Panc1 (cell line): ENCODE measurements around the gene RNF8. TPM values are rescaled to one million over a fixed set of nuclear protein-coding genes. Genes with fewer than 3 reads are reported as not detected.

Source experiments
- ATAC-seq: fragments of 200-7000 bp; cut with Tn5 transposase; 2 replicates; pipeline ENCODE4 v1.9.1; 2020; ENCODE audit warnings: mild to moderate bottlenecking, moderate library complexity
- BruUV-seq: library from RNA; stranded (reverse); fragments of 400-500 nt; replicated peaks from 2 replicates; lab custom pipeline; 2021; lab: Mats Ljungman, UMichigan
- CTCF ChIA-PET: fragments of 300-600 bp; sonication (Branson Sonifier 250); formaldehyde crosslinking; loops from one replicate; lab custom pipeline; 2022; ENCODE audit warnings: antibody characterized with exemption; lab: Charles Lee
- POLR2A ChIA-PET: fragments of 300-600 bp; sonication (Branson Sonifier 250); formaldehyde crosslinking; loops from one replicate; lab custom pipeline; 2022; ENCODE audit warnings: antibody characterized with exemption; lab: Charles Lee
- DNase-seq: peaks from one replicate; pipeline ENCODE4 v3.0.0-alpha.2; 2010; ENCODE audit warnings: low read depth, low spot score
- H3K27ac ChIP-seq: 2 replicates; pipeline ENCODE4 v1.5.1; 2011; ENCODE audit warnings: mild to moderate bottlenecking, low read length, inconsistent platforms
- H3K27me3 ChIP-seq: fragments of 200-500 bp; sonication (Bioruptor generic); 2 replicates; pipeline ENCODE4 v1.6.0; 2014; ENCODE audit warnings: low read length, inconsistent platforms; ENCODE audit not compliant: control insufficient read depth, insufficient read depth
- H3K36me3 ChIP-seq: fragments of 200-500 bp; sonication (Bioruptor generic); 2 replicates; pipeline ENCODE4 v1.5.1; 2014; ENCODE audit warnings: inconsistent platforms, mild to moderate bottlenecking, low read length, moderate library complexity; ENCODE audit not compliant: control insufficient read depth, insufficient read depth
- H3K4me1 ChIP-seq: 2 replicates; pipeline ENCODE4 v1.5.1; 2011; ENCODE audit warnings: inconsistent platforms, mild to moderate bottlenecking, low read length, moderate library complexity; ENCODE audit not compliant: control insufficient read depth, insufficient read depth
- H3K4me3 ChIP-seq, 2 experiments: 2 replicates each; pipeline ENCODE4 v1.5.1; 2011 to 2012; ENCODE audit warnings: low read depth in 2 of 2, low read length in 2 of 2, mild to moderate bottlenecking in 2 of 2, inconsistent platforms in 1 of 2, moderate library complexity in 1 of 2
- H3K9me3 ChIP-seq: fragments of 200-500 bp; sonication (Bioruptor generic); 2 replicates; pipeline ENCODE4 v1.5.1; 2014; ENCODE audit warnings: low read depth, mild to moderate bottlenecking, inconsistent platforms, low read length, moderate library complexity; ENCODE audit not compliant: control insufficient read depth, insufficient read depth
- POLR2AphosphoS5 ChIP-seq: IDR thresholded peaks from 2 replicates; pipeline ENCODE4 v1.6.1; 2012; ENCODE audit warnings: mild to moderate bottlenecking, low read depth, low read length, moderate library complexity
- SIN3A ChIP-seq: IDR thresholded peaks from 2 replicates; pipeline ENCODE4 v1.6.1; 2012; ENCODE audit warnings: low read depth, mild to moderate bottlenecking, low read length, moderate library complexity, borderline replicate concordance; ENCODE audit not compliant: insufficient read depth
- TCF7L2 ChIP-seq: IDR thresholded peaks from 2 replicates; pipeline ENCODE4 v1.6.1; 2011; ENCODE audit warnings: mild to moderate bottlenecking, low read depth, low read length, inconsistent platforms
- in situ Hi-C: cut with HindIII; loops from 2 replicates; pipeline ENCODE4 v1.10.0; 2016; ENCODE audit warnings: low sequenced_read_pairs, low pct_unique_long_range_greater_than_20kb
- intact Hi-C: fragments of 100-400 bp; cut with micrococcal nuclease; formaldehyde crosslinking; loops from one replicate; pipeline ENCODE4 v1.10.0; 2022; ENCODE audit not compliant: unreplicated experiment
- total RNA-seq: library from RNA; stranded (reverse); gene quantifications from one replicate; pipeline ENCODE4 v1.2.1, GENCODE V29; 2021; ENCODE audit not compliant: unreplicated experiment
- TF ChIP-seq, protein P1 (sequence below), 2 experiments: IDR thresholded peaks; 2 replicates each; pipeline ENCODE4 v1.6.1; 2011 to 2012; ENCODE audit warnings: low read depth in 2 of 2, control low read depth in 1 of 2, low read length in 1 of 2, mild to moderate bottlenecking in 1 of 2, moderate library complexity in 1 of 2; ENCODE audit not compliant: insufficient read depth in 1 of 2
- TF ChIP-seq, protein P2 (sequence below): fragments of 450-650 bp; IDR thresholded peaks from 2 replicates; pipeline ENCODE4 v1.5.1; 2017; ENCODE audit warnings: mild to moderate bottlenecking

RNF8 gene
- total RNA-seq, 1 experiment from 2014 or later = 21.1 TPM

DNA sequence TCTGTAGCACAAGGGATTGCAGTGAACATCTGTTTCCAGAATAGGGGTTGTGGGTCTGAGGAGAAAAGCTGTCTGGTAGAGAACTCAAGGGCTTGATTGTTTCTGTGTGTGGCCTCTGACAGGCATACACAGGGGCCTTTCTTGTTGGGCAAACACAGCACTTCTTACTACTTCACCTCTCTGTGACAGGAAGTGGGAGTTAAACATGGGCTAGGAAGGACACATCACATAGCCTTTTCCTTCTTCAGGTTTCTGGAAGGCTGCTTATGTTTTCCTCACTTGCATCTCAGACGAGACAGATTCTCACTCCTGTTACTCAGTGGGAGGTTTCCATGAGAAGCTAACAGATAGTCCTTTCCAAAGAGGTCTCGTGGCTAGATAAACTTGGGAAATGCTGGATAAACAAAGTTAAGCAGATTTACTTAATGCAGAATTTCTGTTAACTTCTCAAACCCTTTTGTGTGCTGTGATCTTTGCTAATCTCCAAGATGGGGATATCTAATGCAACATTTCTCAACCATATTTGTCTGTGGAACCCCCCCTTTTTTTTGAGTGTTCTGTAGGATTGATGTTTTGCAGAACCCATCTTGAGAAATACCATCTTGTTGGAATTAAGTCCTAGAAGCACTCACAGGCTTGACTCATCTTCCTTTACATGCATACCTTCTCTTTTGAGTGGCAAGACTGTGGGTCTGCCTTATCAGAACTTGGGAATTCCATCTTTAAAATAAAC is 41.9 kb upstream of the RNF8 start:
- TF ChIP-seq POLR2AphosphoS5 (no peak), TCF7L2 (no peak), SIN3A (no peak)
- TF ChIP-seq, protein P1, sequence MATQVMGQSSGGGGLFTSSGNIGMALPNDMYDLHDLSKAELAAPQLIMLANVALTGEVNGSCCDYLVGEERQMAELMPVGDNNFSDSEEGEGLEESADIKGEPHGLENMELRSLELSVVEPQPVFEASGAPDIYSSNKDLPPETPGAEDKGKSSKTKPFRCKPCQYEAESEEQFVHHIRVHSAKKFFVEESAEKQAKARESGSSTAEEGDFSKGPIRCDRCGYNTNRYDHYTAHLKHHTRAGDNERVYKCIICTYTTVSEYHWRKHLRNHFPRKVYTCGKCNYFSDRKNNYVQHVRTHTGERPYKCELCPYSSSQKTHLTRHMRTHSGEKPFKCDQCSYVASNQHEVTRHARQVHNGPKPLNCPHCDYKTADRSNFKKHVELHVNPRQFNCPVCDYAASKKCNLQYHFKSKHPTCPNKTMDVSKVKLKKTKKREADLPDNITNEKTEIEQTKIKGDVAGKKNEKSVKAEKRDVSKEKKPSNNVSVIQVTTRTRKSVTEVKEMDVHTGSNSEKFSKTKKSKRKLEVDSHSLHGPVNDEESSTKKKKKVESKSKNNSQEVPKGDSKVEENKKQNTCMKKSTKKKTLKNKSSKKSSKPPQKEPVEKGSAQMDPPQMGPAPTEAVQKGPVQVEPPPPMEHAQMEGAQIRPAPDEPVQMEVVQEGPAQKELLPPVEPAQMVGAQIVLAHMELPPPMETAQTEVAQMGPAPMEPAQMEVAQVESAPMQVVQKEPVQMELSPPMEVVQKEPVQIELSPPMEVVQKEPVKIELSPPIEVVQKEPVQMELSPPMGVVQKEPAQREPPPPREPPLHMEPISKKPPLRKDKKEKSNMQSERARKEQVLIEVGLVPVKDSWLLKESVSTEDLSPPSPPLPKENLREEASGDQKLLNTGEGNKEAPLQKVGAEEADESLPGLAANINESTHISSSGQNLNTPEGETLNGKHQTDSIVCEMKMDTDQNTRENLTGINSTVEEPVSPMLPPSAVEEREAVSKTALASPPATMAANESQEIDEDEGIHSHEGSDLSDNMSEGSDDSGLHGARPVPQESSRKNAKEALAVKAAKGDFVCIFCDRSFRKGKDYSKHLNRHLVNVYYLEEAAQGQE (IDR thresholded peaks at IDR 0.05; ENCODE audit: insufficient read depth in 1 of 2, low read depth in 2 of 2, low read length in 1 of 2) = no peak
- TF ChIP-seq, protein P2, sequence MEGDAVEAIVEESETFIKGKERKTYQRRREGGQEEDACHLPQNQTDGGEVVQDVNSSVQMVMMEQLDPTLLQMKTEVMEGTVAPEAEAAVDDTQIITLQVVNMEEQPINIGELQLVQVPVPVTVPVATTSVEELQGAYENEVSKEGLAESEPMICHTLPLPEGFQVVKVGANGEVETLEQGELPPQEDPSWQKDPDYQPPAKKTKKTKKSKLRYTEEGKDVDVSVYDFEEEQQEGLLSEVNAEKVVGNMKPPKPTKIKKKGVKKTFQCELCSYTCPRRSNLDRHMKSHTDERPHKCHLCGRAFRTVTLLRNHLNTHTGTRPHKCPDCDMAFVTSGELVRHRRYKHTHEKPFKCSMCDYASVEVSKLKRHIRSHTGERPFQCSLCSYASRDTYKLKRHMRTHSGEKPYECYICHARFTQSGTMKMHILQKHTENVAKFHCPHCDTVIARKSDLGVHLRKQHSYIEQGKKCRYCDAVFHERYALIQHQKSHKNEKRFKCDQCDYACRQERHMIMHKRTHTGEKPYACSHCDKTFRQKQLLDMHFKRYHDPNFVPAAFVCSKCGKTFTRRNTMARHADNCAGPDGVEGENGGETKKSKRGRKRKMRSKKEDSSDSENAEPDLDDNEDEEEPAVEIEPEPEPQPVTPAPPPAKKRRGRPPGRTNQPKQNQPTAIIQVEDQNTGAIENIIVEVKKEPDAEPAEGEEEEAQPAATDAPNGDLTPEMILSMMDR = no peak
- ChIA-PET POLR2A (no interaction called here), CTCF (interaction anchor here (0.6 kb wide), 1 partner anchor 169 kb away, joined by 3 read pairs; no protein-coding TSS in a partner anchor)
- in situ Hi-C loops (no loop called here), intact Hi-C loops (no loop called here)
- no TSS peak for BruUV-seq
- DNase-seq (no peak), ATAC-seq (no peak)
- Histone ChIP-seq H3K36me3 (0 out of 2 replicates have a peak, but pooled peaks cover 3% of the 10 kb centered on the region), H3K27ac (no peak overlapping the region), H3K4me3 (no peak overlapping the region), H3K27me3 (no peaks in the 10 kb centered on the region), H3K4me1 (no peaks in the 10 kb centered on the region), H3K9me3 (no peaks in the 10 kb centered on the region)

DNA sequence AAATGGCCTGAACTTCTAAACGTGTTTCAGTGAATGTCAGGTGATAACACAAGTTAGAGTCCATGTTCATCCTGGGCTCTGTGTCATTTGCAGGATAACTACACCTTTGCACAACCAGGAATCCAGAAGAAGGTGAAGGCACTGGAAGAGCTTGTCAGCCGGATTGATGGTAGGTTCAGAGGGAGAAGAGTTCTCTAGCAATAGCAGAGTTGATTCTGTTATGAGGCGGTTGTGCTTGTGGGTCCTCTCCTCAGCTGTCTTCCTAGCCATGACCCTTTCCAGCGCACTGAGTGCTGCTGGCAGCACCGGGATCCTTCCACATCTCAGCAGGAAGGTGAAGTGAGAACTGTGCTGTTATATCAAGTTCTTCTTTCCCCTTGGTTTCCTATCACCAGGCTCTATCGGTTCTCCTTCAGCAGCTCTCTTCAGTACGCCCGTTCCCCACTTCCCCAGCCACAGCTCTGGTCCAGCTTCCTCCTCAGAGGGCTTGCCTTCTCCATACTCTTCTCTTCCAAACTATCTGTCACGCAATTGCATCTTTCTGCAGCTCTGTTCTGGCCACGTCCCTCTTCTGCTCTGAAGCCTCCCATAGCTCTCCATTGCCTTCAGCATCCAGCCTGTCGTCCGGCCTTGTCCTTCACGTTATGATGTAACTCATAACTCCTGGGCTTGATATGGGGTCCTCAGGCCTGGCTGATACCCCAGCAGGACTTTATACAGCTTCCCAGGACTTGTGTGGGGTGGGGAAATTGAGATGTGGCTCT is 39.9 kb upstream of the RNF8 start:
- POLR2A ChIA-PET = interaction anchor here (0.6 kb wide), 1 partner anchor 385 kb away, joined by 3 read pairs; no protein-coding TSS in a partner anchor
- no peaks in the 10 kb centered on the region for H3K27me3 ChIP-seq
- ATAC-seq (no peak), DNase-seq (no peak)
- no TSS peak for BruUV-seq
- in situ Hi-C loops (no loop called here), intact Hi-C loops (no loop called here)
- H3K4me3 ChIP-seq = no peak overlapping the region
- CTCF ChIA-PET = interaction anchor here (0.5 to 1.0 kb wide), 2 partner anchors 10 to 88 kb away, joined by 3 read pairs; no protein-coding TSS in a partner anchor
- H3K9me3 ChIP-seq = no peaks in the 10 kb centered on the region
- H3K4me1 ChIP-seq = no peaks in the 10 kb centered on the region
- TF ChIP-seq TCF7L2 (no peak), SIN3A (no peak), POLR2AphosphoS5 (no peak)
- TF ChIP-seq, protein P1 (IDR thresholded peaks at IDR 0.05; ENCODE audit: insufficient read depth in 1 of 2, low read depth in 2 of 2, low read length in 1 of 2) = no peak
- TF ChIP-seq, protein P2 = no peak
- H3K36me3 ChIP-seq = 0 out of 2 replicates have a peak, but pooled peaks cover 3% of the 10 kb centered on the region
- no peak overlapping the region for H3K27ac ChIP-seq
